ENCODE results near the gene ACP6.

DNA sequence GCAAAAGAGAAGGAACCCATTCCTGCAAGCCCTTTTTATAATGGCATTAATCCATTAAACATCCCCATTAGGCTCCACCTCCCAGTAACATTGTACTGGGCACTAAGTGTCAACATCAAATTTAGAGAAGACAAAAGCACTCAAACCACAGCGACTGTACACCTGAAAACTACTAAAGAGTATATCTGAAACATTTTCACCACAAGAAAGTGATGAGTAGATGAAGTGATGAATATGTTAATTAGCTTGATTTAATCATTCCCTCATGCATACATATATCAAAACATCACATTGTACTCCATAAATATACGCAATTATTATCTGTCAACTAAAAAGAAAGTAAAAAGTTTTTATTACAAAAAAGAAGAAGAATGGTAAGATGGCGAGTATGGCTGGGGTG is 26.4 kb downstream of the ACP6 start:
- TF ChIP-seq CTCF (IDR thresholded peaks at IDR 0.05; ENCODE audit: borderline replicate concordance, extremely low read depth, low read length, poor library complexity, severe bottlenecking), result no peak
- TF ChIP-seq EZH2 (IDR thresholded peaks at IDR 0.05; ENCODE audit: borderline replicate concordance, low read depth, low read length, severe bottlenecking), result no peak

Measured in DND-41 (cell line).